Measurements from ENCODE around the gene CPNE5.

The CPNE5 gene

DNA sequence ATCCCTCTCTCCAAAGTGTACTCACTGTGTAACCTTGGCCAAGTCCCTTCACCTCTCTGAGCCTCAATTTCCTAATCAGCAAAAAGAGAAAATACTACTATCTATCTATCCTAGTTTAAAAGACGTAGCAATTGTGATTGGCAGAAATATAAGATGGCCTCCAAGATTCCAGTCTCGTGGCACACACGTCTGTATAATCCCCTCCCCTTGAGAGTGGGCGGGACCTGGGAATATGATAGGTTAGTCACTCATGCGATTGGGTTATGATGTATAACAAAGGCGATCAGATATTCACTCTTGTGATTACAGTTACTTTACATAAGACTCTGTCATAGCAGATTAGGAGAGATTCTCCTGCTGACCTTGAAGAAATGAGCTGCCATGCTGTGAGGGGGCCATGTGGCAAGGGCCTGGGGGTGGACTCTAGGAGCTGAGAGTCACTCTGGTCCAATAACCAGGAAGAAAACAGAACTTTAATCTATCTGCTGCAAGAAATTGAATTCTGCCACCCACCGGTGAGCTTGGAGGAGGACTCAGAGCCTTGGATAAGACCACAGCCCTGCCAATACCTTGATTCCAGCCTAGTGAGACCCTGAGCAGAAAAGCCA, 6.0 kb downstream of the CPNE5 start:
- DNase-seq = no peak

DNA sequence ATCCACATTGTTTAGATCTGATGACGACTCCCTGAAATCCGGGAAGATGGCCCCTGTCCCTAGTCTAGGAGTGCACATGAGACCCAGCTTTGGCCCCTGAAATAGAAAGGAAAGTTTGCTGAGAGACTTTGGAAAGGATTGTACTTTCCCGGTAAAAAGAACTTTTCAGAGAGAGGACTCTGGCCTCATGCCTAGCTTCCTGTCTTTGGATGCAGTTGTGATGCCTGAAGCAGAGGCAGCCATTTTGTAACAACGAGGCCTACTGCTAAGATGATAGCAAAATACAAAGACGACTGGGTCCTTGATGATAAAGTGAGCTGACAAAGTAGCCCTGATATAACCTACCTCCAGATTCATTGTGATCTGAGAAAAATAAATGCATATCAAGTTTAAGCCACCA, 6.9 kb downstream of the CPNE5 start:
- no peak for DNase-seq

DNA sequence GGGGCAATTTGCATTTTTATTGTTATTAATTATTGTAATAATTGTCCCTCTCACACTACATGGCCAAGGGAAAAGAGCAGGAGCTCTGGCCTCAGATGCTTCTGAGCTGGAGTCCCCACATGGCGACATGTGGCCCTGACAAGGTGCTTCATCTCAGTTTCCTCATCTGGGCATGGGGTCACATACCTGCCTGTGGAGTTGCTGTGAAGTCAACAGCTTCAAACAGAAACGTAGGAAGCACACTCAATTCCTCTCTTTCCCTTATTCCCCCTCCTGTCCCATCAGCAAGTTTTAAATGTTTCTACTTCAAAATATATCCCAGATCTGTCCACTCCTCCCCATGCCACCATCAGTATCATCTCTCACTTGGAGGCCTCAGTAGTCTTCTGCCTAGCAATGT, 8.7 kb downstream of the CPNE5 start:
- no peak for DNase-seq

GRCh38 chr6:36829919-36830544, 9.2 kb downstream of the CPNE5 start:
- DNase-seq = no peak

- peak; percentile 70 for DNase-seq
These were observed 11.8 kb downstream of the CPNE5 start for GRCh38 chr6:36827261-36828079.

DNA sequence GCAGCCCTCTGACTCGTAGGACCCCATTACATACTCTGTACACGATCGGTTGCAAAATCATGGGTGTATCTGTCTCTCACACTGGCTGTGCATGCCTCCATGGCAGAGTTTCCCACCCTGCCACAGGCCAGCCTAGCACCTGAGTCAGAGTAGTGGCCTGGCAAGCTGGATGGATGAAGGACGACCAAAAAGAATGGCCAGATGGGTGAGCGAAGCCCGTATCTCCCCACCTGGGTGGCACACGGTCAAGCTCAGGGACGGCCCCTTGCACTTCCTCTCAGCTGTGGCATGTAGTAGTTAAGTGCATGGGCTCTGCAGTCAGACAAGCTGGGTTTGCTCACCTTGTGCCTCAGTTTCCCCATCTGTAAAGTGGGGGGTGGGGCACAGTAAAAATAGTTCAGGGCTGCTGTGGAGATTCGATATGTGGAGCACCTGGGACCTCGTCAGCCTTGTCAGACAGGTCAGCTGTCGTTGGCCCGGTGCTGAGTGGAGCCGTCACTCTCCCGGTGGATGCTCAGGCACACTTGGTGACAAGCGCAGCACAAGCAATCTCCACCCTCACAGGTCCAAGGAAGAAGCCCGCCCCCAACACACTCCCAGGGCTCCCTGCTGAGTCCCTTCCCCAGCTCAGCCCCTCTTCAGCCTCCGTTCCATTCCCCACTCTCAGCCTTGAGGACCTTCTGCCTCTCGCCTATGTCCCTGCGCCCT, 12.6 kb downstream of the CPNE5 start:
- DNase-seq = no peak

- no peak for DNase-seq
These were observed 13.2 kb downstream of the CPNE5 start for GRCh38 chr6:36825994-36826393.

- no peak for DNase-seq
These were observed 13.8 kb downstream of the CPNE5 start for GRCh38 chr6:36825452-36825851.

GRCh38 chr6:36824253-36824652, 15.0 kb downstream of the CPNE5 start:
- DNase-seq = no peak

DNA sequence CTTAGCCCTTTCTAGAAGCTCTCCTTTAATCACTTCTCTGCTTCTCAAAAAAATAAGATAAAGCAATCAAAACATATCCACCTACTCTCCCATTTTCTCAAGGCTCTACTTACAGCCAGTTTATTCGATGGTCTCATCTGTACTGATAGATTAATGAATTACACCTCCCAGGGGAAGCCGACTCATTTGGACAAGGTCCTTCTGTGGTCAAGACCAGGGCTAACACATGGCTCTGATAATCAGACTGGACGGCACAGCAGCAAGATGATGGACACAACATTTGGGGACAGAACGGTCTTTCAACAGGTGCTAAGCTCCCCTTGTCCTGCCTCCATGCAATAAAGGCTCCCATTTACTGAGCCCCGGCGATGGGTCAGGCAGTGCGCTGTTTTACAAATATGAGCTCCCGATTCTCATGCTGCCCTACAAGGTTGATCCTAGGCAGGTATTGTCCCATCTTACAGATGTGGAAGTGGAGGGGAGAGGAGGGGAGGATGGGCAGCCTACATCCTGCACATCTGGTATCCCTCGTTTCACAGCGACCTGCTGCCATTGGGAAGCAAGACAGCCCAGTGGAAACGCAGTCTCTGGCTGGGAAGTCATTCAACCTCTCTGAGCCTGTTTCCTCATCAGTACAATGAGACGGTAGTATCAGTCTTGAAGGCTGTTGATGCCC, 15.7 kb downstream of the CPNE5 start:
- DNase-seq = no peak

DNA sequence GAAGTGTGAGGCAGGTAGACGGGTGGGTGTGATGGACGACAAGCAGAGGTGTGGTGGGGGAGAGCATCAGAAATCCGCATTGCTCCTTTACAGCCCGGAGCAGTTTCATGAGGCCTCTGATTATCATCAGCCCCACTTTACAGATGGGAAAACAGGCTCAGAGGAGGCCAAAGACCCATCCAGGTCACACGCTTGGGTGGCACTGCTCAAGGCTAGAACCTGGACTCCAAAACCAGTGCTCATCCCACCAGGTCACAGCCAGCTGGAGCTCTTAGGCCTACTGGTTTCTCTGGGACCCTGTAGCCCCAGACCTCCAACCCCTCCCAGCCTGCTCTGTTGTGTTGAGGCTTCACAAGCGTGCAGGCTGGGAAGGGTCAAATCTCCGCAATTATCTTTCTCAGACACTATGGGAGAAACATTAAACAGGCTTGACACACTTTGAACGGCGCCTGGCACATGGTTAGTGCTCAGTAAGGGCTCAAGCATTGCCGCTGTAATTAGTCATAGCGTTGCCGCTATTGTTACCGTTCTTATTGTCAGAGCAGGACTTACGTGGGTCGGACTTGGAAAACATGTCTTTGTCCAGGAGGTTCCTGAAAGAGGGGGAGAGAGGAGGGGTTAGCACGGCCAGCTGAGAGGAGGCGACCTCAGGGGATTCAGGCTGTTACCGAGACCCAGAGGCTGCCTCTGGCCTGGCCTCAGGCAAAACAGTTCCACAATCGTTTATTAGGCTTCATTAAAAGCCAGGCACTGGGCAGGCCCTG, 16.6 kb downstream of the CPNE5 start:
- no peak for DNase-seq

DNA sequence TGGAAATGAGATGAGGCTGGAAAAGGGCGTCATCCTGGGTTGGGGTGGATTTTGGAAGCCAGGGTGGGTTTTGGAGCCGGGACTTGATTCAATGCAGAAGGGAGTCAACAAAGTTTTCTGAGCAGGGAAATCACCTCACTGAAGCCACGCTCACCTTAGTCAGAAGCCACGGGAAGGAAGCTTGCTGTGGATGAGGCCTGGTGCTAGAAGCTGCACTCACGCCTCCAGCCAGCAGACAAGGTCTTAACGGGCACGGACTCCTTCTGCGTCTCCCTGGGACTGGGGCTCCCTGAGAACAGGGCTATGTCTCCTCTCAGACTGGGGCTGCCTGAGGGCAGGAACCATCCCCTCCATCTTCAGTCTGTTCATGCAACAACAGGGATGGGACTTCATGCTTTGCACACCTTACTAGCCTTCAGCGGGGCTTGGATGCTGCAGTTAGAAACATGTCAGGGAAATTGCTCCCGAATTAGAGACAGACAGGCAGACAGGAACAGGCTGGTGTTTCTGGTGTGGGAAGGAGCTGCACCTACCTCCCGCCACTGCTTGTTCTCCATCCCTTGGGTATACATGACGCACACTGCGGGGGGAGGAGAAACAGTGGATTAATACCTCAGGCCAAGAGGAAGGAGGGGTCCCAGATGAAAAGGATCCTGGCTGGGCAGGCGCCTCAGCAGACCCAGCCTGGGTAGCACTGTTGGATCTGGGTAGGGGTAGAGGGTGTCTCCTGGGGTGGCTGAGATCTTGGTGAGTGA, 17.5 kb downstream of the CPNE5 start:
- no peak for DNase-seq

DNA sequence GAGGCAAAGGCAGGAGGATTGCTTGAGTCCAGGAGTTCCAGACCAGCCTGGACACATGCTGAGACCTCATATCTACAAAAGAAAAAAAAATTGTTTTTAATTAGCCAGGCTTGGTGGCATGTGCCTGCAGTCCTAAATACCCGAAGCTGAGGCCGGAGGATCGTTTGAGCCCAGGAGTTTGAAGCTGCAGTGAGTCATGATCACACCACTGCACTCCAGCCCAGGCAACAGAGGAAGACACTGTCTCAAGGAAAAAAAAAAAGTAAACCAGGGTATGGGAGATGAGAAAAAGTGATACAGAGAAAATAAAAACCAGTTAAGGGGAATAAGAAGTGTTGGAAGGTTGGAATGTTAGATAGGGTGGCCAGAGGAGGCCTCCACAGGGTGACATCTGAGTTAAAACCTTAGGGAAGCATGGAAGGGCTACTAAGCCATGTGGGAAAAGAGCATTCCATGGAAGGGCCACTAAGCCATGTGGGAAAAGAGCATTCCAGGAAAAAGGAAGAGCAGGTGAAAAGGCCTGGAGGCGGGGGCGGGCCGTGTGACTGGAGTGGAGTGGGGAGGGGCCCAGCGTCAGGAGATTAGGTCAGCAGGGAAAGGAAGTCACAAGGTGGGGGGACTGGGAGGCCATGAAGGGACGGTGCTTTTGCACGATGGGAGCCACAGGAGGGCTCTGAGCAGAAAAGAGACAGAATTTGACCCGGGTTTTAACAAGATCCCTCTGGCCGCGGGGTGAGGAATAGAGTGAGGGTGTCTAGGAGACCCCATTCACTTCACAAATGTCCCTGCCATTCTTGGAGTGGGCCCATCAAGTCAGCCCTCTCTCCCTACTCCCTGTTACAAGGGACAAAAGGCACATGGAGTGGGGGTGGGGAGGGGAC, 18.3 kb downstream of the CPNE5 start:
- DNase-seq = peak; percentile 50

DNA sequence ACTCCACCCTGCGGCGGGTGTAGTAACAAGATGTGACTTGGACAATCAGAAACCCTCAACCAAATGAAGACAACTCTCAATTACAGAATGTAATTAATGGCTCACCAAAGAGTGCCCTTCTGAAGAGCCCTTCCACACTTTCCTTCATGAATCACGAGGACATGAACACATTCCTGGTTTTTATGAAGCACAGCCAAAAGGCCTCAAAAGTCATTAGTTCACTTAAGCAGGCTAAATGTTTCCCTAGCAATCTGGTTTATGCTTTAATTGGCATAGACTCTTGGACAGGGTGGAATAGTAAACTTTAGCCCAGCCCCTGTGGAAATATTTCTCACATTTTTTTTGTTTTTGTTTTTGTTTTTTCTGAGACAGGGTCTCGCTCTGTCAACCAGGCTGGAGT, 20.5 kb downstream of the CPNE5 start:
- no peak for DNase-seq

DNA sequence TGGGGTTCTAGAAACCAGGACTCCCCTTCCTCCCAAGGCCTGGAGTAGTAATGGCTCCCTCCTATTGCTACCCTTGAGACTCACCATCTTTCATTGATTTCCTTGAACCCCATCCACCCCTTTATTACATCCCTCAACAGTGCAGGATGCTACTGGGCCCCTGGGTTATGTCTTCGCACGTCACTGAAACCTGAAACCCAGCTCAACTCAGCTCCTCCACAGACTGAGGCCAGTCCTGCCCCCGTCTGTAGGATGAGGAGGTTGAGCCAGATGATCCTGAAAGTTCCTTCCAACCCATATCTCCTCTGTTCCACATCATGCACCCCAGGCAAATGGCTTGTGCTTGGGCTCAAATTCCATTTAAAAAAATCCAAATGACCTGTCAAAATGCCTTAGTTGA, 21.4 kb downstream of the CPNE5 start:
- DNase-seq = no peak

GRCh38 chr6:36817176-36817817, 21.9 kb downstream of the CPNE5 start:
- no peak for DNase-seq

GRCh38 chr6:36815962-36816735, 23.1 kb downstream of the CPNE5 start:
- DNase-seq = no peak

- no peak for DNase-seq
These were observed 25.0 kb downstream of the CPNE5 start for GRCh38 chr6:36814249-36814648.

DNA sequence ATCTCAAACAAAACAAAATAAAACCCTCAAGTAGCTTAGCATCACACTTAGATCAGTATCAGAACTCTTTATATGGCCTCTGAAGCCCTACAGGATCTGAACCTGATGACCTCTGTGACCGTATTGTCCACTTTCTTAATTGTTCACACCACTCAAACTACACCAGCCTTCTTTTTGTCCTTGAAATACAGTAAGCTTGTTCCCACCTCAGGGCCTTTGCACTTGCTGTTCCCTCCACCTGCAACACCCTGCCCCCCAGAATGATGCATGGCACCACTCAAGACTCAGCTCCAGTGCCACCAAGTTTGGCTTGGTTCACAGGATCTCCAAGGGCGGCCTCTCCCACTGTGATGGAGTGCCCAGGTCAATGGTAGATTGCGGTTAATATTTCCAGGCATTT, 25.7 kb downstream of the CPNE5 start:
- no peak for DNase-seq

Measured in fibroblast of skin of right biceps (primary cell).